Progenitor cell of endocrine pancreas (in vitro differentiated cells): ENCODE measurements around the gene CAMK2D. TPM values are rescaled to one million over a fixed set of nuclear protein-coding genes. Genes with fewer than 3 reads are reported as not detected.

Experiments
- DNase-seq: peaks from one replicate; pipeline ENCODE4 v3.0.0; 2021; ENCODE audit warnings: low spot score; ENCODE audit not compliant: unreplicated experiment
- H3K27ac Mint-ChIP-seq: 2 replicates; pipeline ENCODE4 v1.8.0; 2021; ENCODE audit warnings: mild to moderate bottlenecking, moderate library complexity, mixed read lengths
- H3K27me3 Mint-ChIP-seq: 2 replicates; pipeline ENCODE4 v1.8.0; 2021; ENCODE audit warnings: mixed read lengths
- H3K36me3 Mint-ChIP-seq: 2 replicates; pipeline ENCODE4 v1.8.0; 2022; ENCODE audit warnings: mixed read lengths; ENCODE audit not compliant: insufficient read depth
- H3K4me1 Mint-ChIP-seq: 2 replicates; pipeline ENCODE4 v1.8.0; 2021; ENCODE audit warnings: low read depth, mixed read lengths
- H3K4me3 Mint-ChIP-seq: 2 replicates; pipeline ENCODE4 v1.8.0; 2021; ENCODE audit warnings: low read depth, mild to moderate bottlenecking, moderate library complexity, mixed read lengths
- H3K9me3 Mint-ChIP-seq: 2 replicates; pipeline ENCODE4 v1.8.0; 2021; ENCODE audit warnings: low read depth, mixed read lengths
- CTCF ChIP-seq: fragments of 200-600 bp; sonication (generic); IDR thresholded peaks from one replicate; pipeline ENCODE4 v1.5.0; 2021; ENCODE audit warnings: antibody characterized with exemption, mild to moderate bottlenecking; ENCODE audit not compliant: unreplicated experiment
- total RNA-seq: library from RNA; stranded (reverse); gene quantifications from 2 replicates; pipeline ENCODE4 v1.2.1, GENCODE V29; 2021

The CAMK2D gene
- total RNA-seq, 1 donor from 2014 or later, result 74.4 TPM

- H3K9me3 Mint-ChIP-seq, result no peaks in the 10 kb centered on the region
- no peak for DNase-seq
- no peak for TF ChIP-seq CTCF
- H3K27me3 Mint-ChIP-seq, result no peaks in the 10 kb centered on the region
- H3K4me3 Mint-ChIP-seq, result no peak overlapping the region
- H3K27ac Mint-ChIP-seq, result no peak overlapping the region
- H3K36me3 Mint-ChIP-seq, result peaks cover 8% of the 10 kb centered on the region
- H3K4me1 Mint-ChIP-seq, result peaks cover 27% of the 10 kb centered on the region
Observed at GRCh38 chr4:113623274-113623894, 138.2 kb downstream of the CAMK2D start.

GRCh38 chr4:113621633-113622032 is 139.9 kb downstream of the CAMK2D start:
- peaks cover 9% of the 10 kb centered on the region for H3K36me3 Mint-ChIP-seq
- H3K27me3 Mint-ChIP-seq, result no peaks in the 10 kb centered on the region
- peaks cover 16% of the 10 kb centered on the region for H3K4me1 Mint-ChIP-seq
- TF ChIP-seq CTCF, result no peak
- H3K9me3 Mint-ChIP-seq, result no peaks in the 10 kb centered on the region
- DNase-seq, result no peak
- H3K27ac Mint-ChIP-seq, result no peak overlapping the region
- H3K4me3 Mint-ChIP-seq, result no peak overlapping the region

DNA sequence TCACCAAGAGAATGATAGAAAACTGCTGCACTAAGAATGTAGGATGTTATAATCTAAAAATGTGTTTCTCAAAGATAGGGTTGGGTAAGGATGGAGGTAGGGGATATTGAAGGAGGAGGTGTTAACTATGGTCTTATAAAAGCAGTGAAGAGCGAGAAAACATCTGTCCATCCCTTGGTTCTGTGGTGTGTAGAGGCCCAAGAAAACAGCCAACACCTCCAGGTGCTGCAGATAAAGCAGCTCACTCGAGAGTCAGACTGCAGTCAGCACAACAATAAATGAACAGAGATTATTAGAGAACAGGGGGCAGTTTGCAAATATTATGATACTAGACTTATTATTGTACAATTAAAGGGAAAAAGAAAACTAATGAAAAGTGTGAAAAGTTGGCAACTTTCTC is 141.5 kb downstream of the CAMK2D start:
- Mint-ChIP-seq H3K36me3 (peaks cover 6% of the 10 kb centered on the region), H3K27me3 (no peaks in the 10 kb centered on the region), H3K4me3 (no peak overlapping the region), H3K9me3 (no peaks in the 10 kb centered on the region), H3K27ac (no peak overlapping the region), H3K4me1 (peaks cover 7% of the 10 kb centered on the region)
- no peak for TF ChIP-seq CTCF
- DNase-seq, result no peak

DNA sequence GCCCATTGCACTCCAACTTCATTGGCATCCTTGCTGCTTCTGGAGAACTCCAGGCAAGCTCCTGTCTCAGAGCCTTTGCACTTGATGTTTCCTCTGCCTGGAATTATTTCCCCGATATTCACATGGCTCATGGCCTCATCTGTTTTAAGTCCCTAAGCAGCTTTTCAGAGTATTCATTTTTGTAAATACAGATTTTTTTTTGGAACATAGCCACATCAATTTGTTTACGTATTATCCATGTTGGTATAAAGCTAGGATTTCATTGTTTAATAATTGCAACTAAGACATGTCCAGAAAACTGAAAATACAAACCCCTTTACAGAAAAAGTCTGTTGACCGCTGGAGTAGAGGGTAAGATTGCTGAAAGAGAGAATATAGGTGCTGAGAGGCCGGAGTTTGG is 142.0 kb downstream of the CAMK2D start:
- no peak overlapping the region for H3K27ac Mint-ChIP-seq

GRCh38 chr4:113618205-113618604 is 143.3 kb downstream of the CAMK2D start:
- no peaks in the 10 kb centered on the region for H3K9me3 Mint-ChIP-seq
- no peak for DNase-seq
- no peaks in the 10 kb centered on the region for H3K27me3 Mint-ChIP-seq
- no peak overlapping the region for H3K27ac Mint-ChIP-seq
- peaks cover 8% of the 10 kb centered on the region for H3K4me1 Mint-ChIP-seq
- no peak overlapping the region for H3K4me3 Mint-ChIP-seq
- H3K36me3 Mint-ChIP-seq, result peaks cover 2% of the 10 kb centered on the region
- TF ChIP-seq CTCF, result no peak

More for the DNA sequence above, 142.0 kb downstream of the CAMK2D start:
- no peak for DNase-seq
- TF ChIP-seq CTCF, result no peak
- Mint-ChIP-seq H3K9me3 (no peaks in the 10 kb centered on the region), H3K4me3 (no peak overlapping the region), H3K36me3 (peaks cover 3% of the 10 kb centered on the region), H3K27me3 (no peaks in the 10 kb centered on the region), H3K4me1 (peaks cover 7% of the 10 kb centered on the region)
